SK-MEL-5 (cell line): Measurements from ENCODE around the gene TRIM13. TPM values are rescaled to one million over a fixed set of nuclear protein-coding genes. Genes with fewer than 3 reads are reported as not detected.
"Not testable (repeated sequence)": the region's sequence is repeated elsewhere in the genome, so short reads cannot be mapped to it uniquely, and the experiment has no call there.

ENCODE experiments used
- DNase-seq: peaks from one replicate; pipeline ENCODE4 v3.0.0-alpha.2; 2016; ENCODE audit warnings: low read depth, low spot score
- in situ Hi-C: cut with HindIII; loops from 2 replicates; pipeline ENCODE4 v1.10.0; 2016; ENCODE audit warnings: low sequenced_read_pairs, high pct_unique_total_duplicates, low pct_unique_long_range_greater_than_20kb
- polyA plus RNA-seq, 2 experiments: library from polyadenylated mRNA; depleted of rRNA; stranded (reverse); fragments of >200 nt; gene quantifications; 2 replicates each; pipeline ENCODE4 v1.2.3, GENCODE V29; 2015
- total RNA-seq: library from RNA; depleted of rRNA; stranded (reverse); fragments of >200 nt; shearing (Covaris generic); gene quantifications from 2 replicates; pipeline ENCODE4 v1.2.3, GENCODE V29; 2014; rRNA removed

TRIM13 gene, protein sequence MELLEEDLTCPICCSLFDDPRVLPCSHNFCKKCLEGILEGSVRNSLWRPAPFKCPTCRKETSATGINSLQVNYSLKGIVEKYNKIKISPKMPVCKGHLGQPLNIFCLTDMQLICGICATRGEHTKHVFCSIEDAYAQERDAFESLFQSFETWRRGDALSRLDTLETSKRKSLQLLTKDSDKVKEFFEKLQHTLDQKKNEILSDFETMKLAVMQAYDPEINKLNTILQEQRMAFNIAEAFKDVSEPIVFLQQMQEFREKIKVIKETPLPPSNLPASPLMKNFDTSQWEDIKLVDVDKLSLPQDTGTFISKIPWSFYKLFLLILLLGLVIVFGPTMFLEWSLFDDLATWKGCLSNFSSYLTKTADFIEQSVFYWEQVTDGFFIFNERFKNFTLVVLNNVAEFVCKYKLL
- 38.5 and 41.8 TPM in 2 replicates for total RNA-seq
- polyA plus RNA-seq (2015; cell fraction: cytosol; rRNA removed): 16.3 and 16.4 TPM in 2 replicates
- 53.9 and 69.4 TPM in 2 replicates for polyA plus RNA-seq (2015; cell fraction: nucleus; rRNA removed)

GRCh38 chr13:49996951-49997895, at the start of gene TRIM13:
TRIM13 (plus strand) TSS chr13:49997042; CDS start chr13:50011941, 14,899 bp downstream.
- peak; percentile 89 for DNase-seq
- in situ Hi-C loops: no loop called here

GRCh38 chr13:49948777-49949270, 48.0 kb upstream of the TRIM13 start:
- in situ Hi-C loops, DNase-seq: not testable (repeated sequence)

- DNase-seq: no peak
- in situ Hi-C loops: no loop called here
These were observed 44.9 kb upstream of the TRIM13 start for GRCh38 chr13:49951754-49952535.

DNA sequence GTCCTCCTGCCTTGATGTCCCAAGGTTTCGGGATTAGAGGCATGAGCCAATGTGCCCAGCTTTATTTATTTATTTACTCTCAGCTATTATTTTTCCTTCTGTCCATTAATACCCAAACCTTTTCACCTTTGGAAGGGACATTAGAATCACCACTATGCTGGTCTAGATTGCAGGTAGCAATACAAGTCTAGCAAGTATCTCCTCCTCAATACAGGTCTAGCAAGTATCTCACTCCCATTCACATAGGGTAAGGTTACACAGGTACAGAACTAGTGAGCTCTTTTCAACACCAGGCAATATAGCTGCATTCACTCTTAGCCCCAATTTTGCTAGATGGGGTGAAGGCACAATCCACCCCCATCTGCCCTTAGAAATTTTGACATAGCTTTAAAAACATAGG, 43.3 kb upstream of the TRIM13 start:
- in situ Hi-C loops: no loop called here
- no peak for DNase-seq

- in situ Hi-C loops: no loop called here
- peak; percentile 21 for DNase-seq
These were observed 42.0 kb upstream of the TRIM13 start for GRCh38 chr13:49954674-49955455.

DNA sequence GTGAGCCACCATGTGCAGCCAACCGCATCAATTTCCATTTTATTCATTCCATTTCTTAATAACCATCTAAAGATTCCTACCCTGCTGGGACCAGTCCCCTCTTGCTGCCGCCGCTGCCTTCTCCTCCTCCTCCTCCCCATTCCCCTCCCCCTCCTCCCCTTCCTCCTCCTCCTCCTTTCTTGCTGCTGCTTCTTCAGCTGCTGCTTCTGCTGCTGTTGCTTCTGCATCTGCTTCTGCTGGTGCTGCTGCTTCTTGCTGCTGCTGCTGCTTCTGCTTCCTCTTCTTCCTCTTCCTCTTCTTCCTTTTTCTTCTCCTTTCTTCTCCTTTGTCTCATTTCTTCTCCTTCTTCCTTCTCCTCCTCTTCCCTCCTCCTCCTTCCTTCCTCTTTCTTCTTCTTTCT, 40.7 kb upstream of the TRIM13 start:
- no peak for DNase-seq
- in situ Hi-C loops: no loop called here

DNA sequence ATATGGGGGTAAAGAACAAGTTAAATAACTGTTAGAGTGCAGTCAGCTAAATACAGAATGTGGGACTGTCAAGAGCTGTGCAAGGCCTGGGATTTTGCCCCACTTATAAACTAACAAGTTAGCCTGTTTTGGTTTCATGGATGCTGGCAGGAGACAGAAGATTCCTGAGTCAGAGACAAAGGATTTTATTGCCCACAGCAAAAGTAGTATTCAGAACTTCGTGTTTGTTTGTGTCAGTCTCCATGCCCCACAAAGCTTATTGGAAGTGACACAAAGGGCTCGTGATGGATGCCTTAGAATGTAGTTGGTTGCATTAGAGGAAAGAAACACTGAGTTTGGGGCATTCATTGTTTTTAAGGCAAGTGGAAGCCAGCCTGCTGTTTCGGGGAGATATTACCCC, 38.5 kb upstream of the TRIM13 start:
- no peak for DNase-seq
- in situ Hi-C loops: no loop called here

- DNase-seq: no peak
- in situ Hi-C loops: no loop called here
These were observed 29.4 kb upstream of the TRIM13 start for GRCh38 chr13:49967456-49967855.

- DNase-seq: no peak
- in situ Hi-C loops: no loop called here
These were observed 24.1 kb upstream of the TRIM13 start for GRCh38 chr13:49972709-49973108.

DNA sequence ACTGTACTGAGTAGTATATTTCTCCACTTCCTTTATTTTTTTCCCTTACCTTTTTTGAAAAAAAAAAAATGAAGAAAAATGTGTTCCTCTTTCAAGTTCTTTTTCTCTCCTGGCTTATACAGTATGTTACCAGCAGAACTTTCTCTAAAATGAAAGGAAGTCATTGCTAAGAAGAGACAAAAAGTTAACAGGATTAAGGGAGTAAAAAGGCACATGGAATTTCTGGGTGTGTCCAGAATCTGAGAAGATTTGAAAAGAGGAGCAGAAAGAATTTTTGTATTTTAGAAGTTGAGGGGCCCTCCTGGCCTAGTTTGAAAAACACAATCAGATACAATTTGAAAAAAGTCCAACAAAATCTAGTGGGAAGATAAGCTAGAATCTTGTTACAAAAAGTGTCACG, 21.0 kb upstream of the TRIM13 start:
- in situ Hi-C loops: no loop called here
- DNase-seq: no peak

GRCh38 chr13:49976314-49977258, 20.3 kb upstream of the TRIM13 start:
- in situ Hi-C loops: no loop called here
- DNase-seq: peak; percentile 88

GRCh38 chr13:49977992-49978391, 18.9 kb upstream of the TRIM13 start:
- in situ Hi-C loops: no loop called here

GRCh38 chr13:49980266-49980665, 16.6 kb upstream of the TRIM13 start:
- in situ Hi-C loops: no loop called here
- DNase-seq: no peak

More at GRCh38 chr13:49977992-49978391, 18.9 kb upstream of the TRIM13 start:
- DNase-seq: no peak

DNA sequence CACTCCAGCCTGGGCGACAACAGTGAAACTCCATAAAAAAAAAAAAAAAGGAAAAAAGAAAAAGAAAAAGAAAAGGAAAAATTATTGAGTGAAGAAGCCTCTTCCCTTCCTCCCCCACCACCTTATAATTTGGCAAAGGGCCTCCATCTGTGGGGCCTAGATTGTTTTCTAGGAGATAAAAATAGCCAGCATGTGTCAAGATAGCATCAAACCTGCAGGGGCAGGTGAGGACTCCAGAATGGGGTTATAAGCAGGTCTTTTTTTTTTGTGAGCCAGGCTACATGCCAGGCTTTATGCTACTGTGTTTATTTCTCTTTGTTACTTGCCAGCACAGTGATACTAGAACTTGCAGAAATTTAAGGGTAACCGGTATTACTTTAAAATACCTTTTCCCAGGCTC, 11.7 kb upstream of the TRIM13 start:
- DNase-seq: no peak
- in situ Hi-C loops: no loop called here

DNA sequence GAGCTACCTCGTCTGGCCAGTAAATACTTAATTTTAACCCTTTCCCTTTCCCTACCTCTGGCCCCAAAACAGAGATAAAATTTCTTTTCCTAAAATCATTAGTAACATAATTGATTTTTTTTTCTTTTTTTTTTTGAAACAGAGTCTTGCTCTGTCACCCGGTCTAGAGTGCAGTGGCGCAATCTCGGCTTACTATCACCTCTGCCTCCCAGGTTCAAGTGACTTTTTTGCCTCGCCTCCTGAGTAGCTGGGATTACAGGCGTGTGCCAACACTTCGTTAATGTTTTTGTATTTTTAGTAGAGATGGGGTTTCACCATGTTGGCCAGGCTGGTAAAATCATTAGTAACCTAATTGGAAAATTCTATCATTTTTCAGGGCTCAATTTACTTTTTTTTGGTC, 10.4 kb upstream of the TRIM13 start:
- DNase-seq: no peak
- in situ Hi-C loops: no loop called here

DNA sequence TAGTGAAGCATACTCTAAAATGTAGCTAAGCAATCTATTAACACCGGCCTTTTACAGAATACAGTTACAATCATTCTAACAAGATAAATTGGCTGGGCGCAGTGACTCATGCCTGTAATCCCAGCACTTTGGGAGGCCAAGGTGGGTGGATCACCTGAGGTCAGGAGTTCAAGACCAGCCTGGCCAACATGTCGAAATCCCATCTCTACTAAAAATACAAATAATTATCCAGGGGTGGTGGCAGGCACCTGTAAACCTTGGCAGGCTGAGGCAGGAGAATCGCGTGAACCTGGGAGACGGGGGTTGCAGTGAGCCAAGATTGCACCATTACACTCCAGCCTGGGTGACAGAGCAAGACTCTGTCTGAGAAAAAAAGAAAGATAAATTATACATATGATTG, 6.2 kb upstream of the TRIM13 start:
- in situ Hi-C loops, DNase-seq: not testable (repeated sequence)
